H1 (cell line): ENCODE measurements around the gene CPNE5. TPM values are rescaled to one million over a fixed set of nuclear protein-coding genes. Genes with fewer than 3 reads are reported as not detected.

ENCODE experiments used
- CTCF ChIA-PET: fragments of 300-600 bp; sonication (Branson Sonifier 250); formaldehyde crosslinking; loops from one replicate; lab custom pipeline; 2021; ENCODE audit not compliant: partially characterized antibody; lab: Charles Lee
- POLR2A ChIA-PET: fragments of 300-600 bp; sonication (Branson Sonifier 250); formaldehyde crosslinking; loops from one replicate; lab custom pipeline; 2021; ENCODE audit warnings: inconsistent platforms; ENCODE audit not compliant: partially characterized antibody; lab: Charles Lee
- DNase-seq, 2 experiments: peaks; one replicate each; pipeline versions ENCODE4 v3.0.0 to v3.0.0-alpha.2; 2010 to 2022; ENCODE audit warnings: low spot score in 2 of 2, low read depth in 1 of 2, mixed read lengths in 1 of 2
- FAIRE-seq: peaks from 2 replicates; lab custom pipeline; 2011; peaks lifted over from hg19 to GRCh38; lab: Jason Lieb, UNC
- H2AFZ ChIP-seq: 2 replicates; pipeline ENCODE4 v1.8.1; 2012; ENCODE audit warnings: low read length, inconsistent platforms
- H2AK5ac ChIP-seq: 2 replicates; pipeline ENCODE4 v1.6.1; 2013; ENCODE audit warnings: low read depth, low read length
- H2BK120ac ChIP-seq: replicated peaks from 2 replicates; pipeline ENCODE3; 2013; ENCODE audit warnings: low read depth, low read length, inconsistent platforms
- H2BK12ac ChIP-seq: 2 replicates; pipeline ENCODE4 v1.6.1; 2013; ENCODE audit warnings: low read depth, low read length
- H2BK15ac ChIP-seq: 2 replicates; pipeline ENCODE4 v1.6.1; 2013; ENCODE audit warnings: low read length
- H2BK20ac ChIP-seq: 2 replicates; pipeline ENCODE4 v1.6.1; 2013; ENCODE audit warnings: low read length
- H2BK5ac ChIP-seq: 2 replicates; pipeline ENCODE4 v1.6.1; 2013; ENCODE audit warnings: low read depth, low read length
- H3K14ac ChIP-seq: 2 replicates; pipeline ENCODE4 v1.6.1; 2013; ENCODE audit warnings: inconsistent platforms; ENCODE audit not compliant: insufficient read length
- H3K18ac ChIP-seq: 2 replicates; pipeline ENCODE4 v1.6.1; 2013; ENCODE audit warnings: low read length; ENCODE audit errors: extremely low read depth
- H3K23ac ChIP-seq: 2 replicates; pipeline ENCODE4 v1.6.1; 2013; ENCODE audit warnings: inconsistent platforms; ENCODE audit not compliant: insufficient read length
- H3K23me2 ChIP-seq: 2 replicates; pipeline ENCODE4 v1.6.1; 2013; ENCODE audit warnings: low read depth, low read length
- H3K27ac ChIP-seq: 2 replicates; pipeline ENCODE4 v1.6.1; 2011; ENCODE audit warnings: low read depth, low read length, inconsistent platforms
- H3K27me3 ChIP-seq, 4 experiments: replicated peaks in 1 of 4; 1 replicate in 1 of 4; 2 replicates in 3 of 4; pipeline versions ENCODE4 v1.6.1 to v1.8.1; 2011 to 2013; ENCODE audit warnings: low read length in 3 of 4, mild to moderate bottlenecking in 3 of 4, inconsistent platforms in 2 of 4, mixed read lengths in 2 of 4, moderate library complexity in 1 of 4; ENCODE audit not compliant: control insufficient read depth in 3 of 4, insufficient read depth in 3 of 4; ENCODE audit errors: extremely low read depth in 1 of 4
- H3K36me3 ChIP-seq, 4 experiments: 2 replicates each; pipeline versions ENCODE4 v1.6.1 to v1.8.1; 2011 to 2013; ENCODE audit warnings: mild to moderate bottlenecking in 4 of 4, low read length in 3 of 4, moderate library complexity in 2 of 4, control low read depth in 1 of 4, inconsistent platforms in 1 of 4; ENCODE audit not compliant: insufficient read depth in 4 of 4, control insufficient read depth in 2 of 4
- H3K4ac ChIP-seq: replicated peaks from 2 replicates; pipeline ENCODE3; 2013; ENCODE audit warnings: low read length, low read depth, mixed read lengths, inconsistent platforms; ENCODE audit not compliant: insufficient read length
- H3K4me1 ChIP-seq, 4 experiments: replicated peaks in 1 of 4; 1 replicate in 1 of 4; 2 replicates in 3 of 4; pipeline versions ENCODE4 v1.6.1 to v1.8.1; 2011 to 2013; ENCODE audit warnings: low read length in 3 of 4, inconsistent platforms in 2 of 4, mixed read lengths in 1 of 4; ENCODE audit not compliant: insufficient read depth in 4 of 4, control insufficient read depth in 3 of 4
- H3K4me2 ChIP-seq, 2 experiments: 2 replicates each; pipeline versions ENCODE4 v1.6.1 to v1.8.1; 2011 to 2013; ENCODE audit warnings: low read depth in 2 of 2, low read length in 2 of 2, control low read depth in 1 of 2, inconsistent platforms in 1 of 2, mild to moderate bottlenecking in 1 of 2; ENCODE audit not compliant: insufficient read depth in 1 of 2
- H3K4me3 ChIP-seq, 4 experiments: fragments of 200-600, 300-600 bp in 1 of 4; sonication (generic), shearing (Covaris generic), sonication (Bioruptor Twin) in 1 of 4; 2 replicates each; pipeline versions ENCODE4 v1.5.1 to v1.8.1; 2011 to 2016; ENCODE audit warnings: low read length in 4 of 4, low read depth in 3 of 4, control low read depth in 2 of 4, inconsistent platforms in 2 of 4, mild to moderate bottlenecking in 2 of 4, mixed read lengths in 1 of 4, moderate library complexity in 1 of 4; ENCODE audit not compliant: insufficient read depth in 2 of 4; ENCODE audit errors: extremely low read depth in 1 of 4
- H3K56ac ChIP-seq: replicated peaks from 2 replicates; pipeline ENCODE3; 2013; ENCODE audit warnings: low read depth, mild to moderate bottlenecking, mixed read lengths, low read length, inconsistent platforms; ENCODE audit not compliant: insufficient read length
- H3K79me1 ChIP-seq: 2 replicates; pipeline ENCODE4 v1.6.1; 2013; ENCODE audit warnings: low read depth, low read length, control low read depth
- H3K79me2 ChIP-seq, 2 experiments: 2 replicates each; pipeline versions ENCODE4 v1.6.1 to v1.8.1; 2012 to 2013; ENCODE audit warnings: low read length in 2 of 2, mild to moderate bottlenecking in 2 of 2, inconsistent platforms in 1 of 2; ENCODE audit not compliant: insufficient read depth in 2 of 2, control insufficient read depth in 1 of 2
- H3K9ac ChIP-seq, 4 experiments: replicated peaks in 1 of 4; 1 replicate in 1 of 4; 2 replicates in 3 of 4; pipeline versions ENCODE4 v1.6.1 to v1.8.1; 2011 to 2013; ENCODE audit warnings: low read depth in 3 of 4, low read length in 3 of 4, control low read depth in 2 of 4, mild to moderate bottlenecking in 2 of 4, moderate library complexity in 2 of 4, inconsistent platforms in 1 of 4; ENCODE audit errors: extremely low read depth in 1 of 4
- H3K9me3 ChIP-seq, 2 experiments: 2 replicates each; pipeline versions ENCODE4 v1.6.1 to v1.8.1; 2012 to 2013; ENCODE audit warnings: mild to moderate bottlenecking in 2 of 2, moderate library complexity in 2 of 2, control low read depth in 1 of 2, inconsistent platforms in 1 of 2, low read depth in 1 of 2, low read length in 1 of 2, mixed read lengths in 1 of 2; ENCODE audit not compliant: insufficient read depth in 2 of 2
- H4K20me1 ChIP-seq, 2 experiments: replicated peaks in 1 of 2; 2 replicates each; pipeline versions ENCODE3 to v1.8.1; 2011 to 2013; ENCODE audit warnings: inconsistent platforms in 2 of 2, low read length in 2 of 2, mild to moderate bottlenecking in 1 of 2; ENCODE audit not compliant: insufficient read depth in 2 of 2, control insufficient read depth in 1 of 2
- H4K5ac ChIP-seq: 2 replicates; pipeline ENCODE4 v1.6.1; 2013; ENCODE audit warnings: low read length, low read depth, mixed read lengths, inconsistent platforms; ENCODE audit not compliant: insufficient read length
- H4K8ac ChIP-seq: 2 replicates; pipeline ENCODE4 v1.8.0; 2013; ENCODE audit warnings: mild to moderate bottlenecking, moderate library complexity, low read length, inconsistent platforms; ENCODE audit not compliant: insufficient read depth; ENCODE audit errors: extremely low read depth
- H4K91ac ChIP-seq: replicated peaks from 2 replicates; pipeline ENCODE3; 2013; ENCODE audit warnings: low read length, mixed read lengths, inconsistent platforms; ENCODE audit not compliant: insufficient read length
- KDM1A ChIP-seq: fragments of 200-600, 300-600 bp; sonication (generic); IDR thresholded peaks from 2 replicates; pipeline ENCODE4 v1.7.1; 2016; ENCODE audit warnings: mild to moderate bottlenecking, low read length, borderline replicate concordance
- RFX5 ChIP-seq: IDR thresholded peaks from 2 replicates; pipeline ENCODE4 v1.6.1; 2011; ENCODE audit warnings: low read depth, low read length, improper control_type of control experiment, borderline replicate concordance
- WGBS, 2 experiments: shearing (Covaris generic) in 1 of 2; methylation state at CpG; one replicate each; pipeline versions ENCODE4 v1.1.6 to v1.1.7; 2013 to 2015; ENCODE audit warnings: low lambda C conversion rate in 2 of 2, mixed read lengths in 2 of 2, inconsistent platforms in 1 of 2, low coverage in 1 of 2, missing lambda C conversion rate in 1 of 2; ENCODE audit not compliant: insufficient replicate concordance in 2 of 2, insufficient coverage in 1 of 2, insufficient read length in 1 of 2; ENCODE audit errors: extremely low coverage in 1 of 2, missing lambda C conversion rate in 1 of 2; 5-methylcytosine and 5-hydroxymethylcytosine counted together
- polyA plus RNA-seq, 7 experiments: library from polyadenylated mRNA; depleted of rRNA in 3 of 7; stranded (reverse) in 5 of 7; unstranded in 2 of 7; fragments of >200 nt in 5 of 7; fragments of 200-250 nt in 2 of 7; gene quantifications; 1 replicate in 5 of 7; 2 replicates in 1 of 7; 4 replicates in 1 of 7; pipeline versions ENCODE4 v1.2.1 to v1.2.3, GENCODE V29; 2011 to 2013; ENCODE audit warnings: missing spikeins in 2 of 7, mixed read lengths in 2 of 7
- total RNA-seq: library from RNA; stranded (reverse); fragmentation: NEBNext Ultra II Directional; extraction: Animal tissue kit (Norgen Biotek cat#: 25700); gene quantifications from 2 replicates; pipeline ENCODE4 v1.2.1, GENCODE V29; 2021

Gene CPNE5
- total and polyA plus RNA-seq, 2 of the 8 experiments (the other 6 are each of a cell fraction or from before 2014, with no cell fraction given), result 0.88 to 1.8 TPM

DNA sequence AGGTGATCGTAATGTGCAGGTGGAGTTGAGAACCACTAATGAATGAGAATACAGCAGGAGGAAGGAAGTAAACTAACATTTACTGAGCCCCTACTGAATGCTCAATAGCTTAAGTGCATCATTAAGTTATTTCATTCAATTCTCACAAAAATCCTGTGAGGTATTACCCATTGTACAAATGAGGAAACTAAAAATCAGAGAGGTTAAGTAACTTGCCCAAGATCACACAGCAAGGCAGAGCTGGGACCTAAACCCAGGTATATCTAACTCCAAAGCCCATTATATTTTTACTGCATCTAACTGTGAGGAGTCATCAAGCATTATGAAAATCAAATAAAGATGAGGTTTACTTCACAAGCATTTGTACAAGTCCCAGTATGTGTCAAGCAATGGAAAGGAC is 35.3 kb downstream of the CPNE5 start:
- H2BK120ac ChIP-seq, result no peak overlapping the region
- H3K18ac ChIP-seq, result no peak overlapping the region
- H3K4ac ChIP-seq, result no peak overlapping the region
- H2BK12ac ChIP-seq, result no peak overlapping the region
- H3K79me1 ChIP-seq, result no peaks in the 10 kb centered on the region
- TF ChIP-seq KDM1A (peak; percentile 92), RFX5 (no peak)
- TF ChIP-seq, all 59 proteins: peak for 1
- Histone ChIP-seq H4K5ac (no peak overlapping the region), H4K91ac (no peak overlapping the region), H4K20me1 (no peaks in the 10 kb centered on the region), H3K36me3 (no peaks in the 10 kb centered on the region; a peak in 1 of 8 replicates), H2BK20ac (no peak overlapping the region), H3K4me1 (peaks cover 3 to 21% (median 4%) of the 10 kb centered on the region in 4 experiments; a peak in 4 of 7 replicates), H4K8ac (no peak overlapping the region), H3K4me3 (no peak overlapping the region), H2BK5ac (no peak overlapping the region), H3K14ac (no peak overlapping the region), H2AFZ (no peak overlapping the region), H3K79me2 (no peaks in the 10 kb centered on the region), H3K9ac (no peak overlapping the region), H3K27ac (no peak overlapping the region), H3K4me2 (no peak overlapping the region), H2AK5ac (no peak overlapping the region), H2BK15ac (no peak overlapping the region), H3K23me2 (no peaks in the 10 kb centered on the region), H3K9me3 (no peaks in the 10 kb centered on the region), H3K23ac (no peak overlapping the region), H3K27me3 (no peaks in the 10 kb centered on the region; a peak in 2 of 7 replicates), H3K56ac (no peak overlapping the region)
- no peak for FAIRE-seq
- POLR2A ChIA-PET, result interaction anchor here (2.0 kb wide), 1 partner anchor 40 kb away, joined by 5 read pairs; no protein-coding TSS in a partner anchor
- DNase-seq, result no peak
- CTCF ChIA-PET, result interaction anchor here (1.1 to 1.6 kb wide), 2 partner anchors 43 to 47 kb away, joined by 3 read pairs; no protein-coding TSS in a partner anchor
- 76% methylated on average over 1 of the region's 1 CpG; no CpG with 5 or more reads in 1 of the 2 experiments for WGBS, 2 experiments
